GM19438 (cell line): ENCODE measurements around the gene NRL.
"Not testable (repeated sequence)": the region's sequence is repeated elsewhere in the genome, so short reads cannot be mapped to it uniquely, and the experiment has no call there.

ENCODE experiments used
- ATAC-seq: cut with Tn5 transposase; IDR thresholded peaks from one replicate; pipeline ENCODE4 v1.9.1; 2021; ENCODE audit warnings: low read depth; ENCODE audit not compliant: unreplicated experiment

The NRL gene

GRCh38 chr14:24127673-24128072 is 12.9 kb upstream of the NRL start:
- ATAC-seq, result no peak

GRCh38 chr14:24126939-24127338 is 12.2 kb upstream of the NRL start:
- ATAC-seq, result no peak

- ATAC-seq, result no peak
Observed at GRCh38 chr14:24123424-24124417, 9.0 kb upstream of the NRL start.

- no peak for ATAC-seq
Observed at GRCh38 chr14:24122898-24123297, 8.1 kb upstream of the NRL start.

- no peak for ATAC-seq
Observed at GRCh38 chr14:24122416-24122815, 7.7 kb upstream of the NRL start.

- ATAC-seq, result no peak
Observed at GRCh38 chr14:24121210-24121609, 6.5 kb upstream of the NRL start.

- ATAC-seq, result no peak
Observed at GRCh38 chr14:24119691-24120090, 4.9 kb upstream of the NRL start.

- no peak for ATAC-seq
Observed at GRCh38 chr14:24117179-24117578, 2.4 kb upstream of the NRL start.

GRCh38 chr14:24116128-24116814 is 1.5 kb upstream of the NRL start:
- no peak for ATAC-seq

GRCh38 chr14:24115422-24116127 is 826 bp upstream of the NRL start:
- ATAC-seq, result no peak

GRCh38 chr14:24113801-24114531 is 783 bp downstream of the NRL start:
- ATAC-seq, result peak; percentile 22

- ATAC-seq, result no peak
Observed at GRCh38 chr14:24113379-24113800, 1.4 kb downstream of the NRL start.

GRCh38 chr14:24110523-24110922 is 4.2 kb downstream of the NRL start:
- no peak for ATAC-seq

- no peak for ATAC-seq
Observed at GRCh38 chr14:24110060-24110459, 4.7 kb downstream of the NRL start.

GRCh38 chr14:24108336-24108874 is 6.3 kb downstream of the NRL start:
- ATAC-seq, result peak; percentile 27

- no peak for ATAC-seq
Observed at GRCh38 chr14:24106672-24107271, 8.0 kb downstream of the NRL start.

- ATAC-seq, result not testable (repeated sequence)
Observed at GRCh38 chr14:24105609-24106239, 9.0 kb downstream of the NRL start.

GRCh38 chr14:24103451-24103850 is 11.3 kb downstream of the NRL start:
- no peak for ATAC-seq

GRCh38 chr14:24102357-24103048 is 12.2 kb downstream of the NRL start:
- ATAC-seq, result no peak
